ENCODE data around the gene SBF2.

SBF2 gene

GRCh38 chr11:10293423-10294289 lies at the start of gene SBF2:
Gene SBF2 (minus strand): TSS chr11:10294219. CDS start chr11:10294069, 150 bp downstream.
- DNase-seq (ENCODE audit: low read depth): peak; percentile 57

- DNase-seq (ENCODE audit: low read depth): no peak
Measured at GRCh38 chr11:10338287-10338686, 44.3 kb upstream of the SBF2 start.

GRCh38 chr11:10333490-10333889 lies 39.5 kb upstream of the SBF2 start:
- no peak for DNase-seq (ENCODE audit: low read depth)

GRCh38 chr11:10331548-10332289 lies 37.7 kb upstream of the SBF2 start:
- no peak for DNase-seq (ENCODE audit: low read depth)

- DNase-seq (ENCODE audit: low read depth): no peak
Measured at GRCh38 chr11:10329935-10330334, 35.9 kb upstream of the SBF2 start.

- no peak for DNase-seq (ENCODE audit: low read depth)
Measured at GRCh38 chr11:10329356-10329755, 35.3 kb upstream of the SBF2 start.

- no peak for DNase-seq (ENCODE audit: low read depth)
Measured at GRCh38 chr11:10328314-10329098, 34.5 kb upstream of the SBF2 start.

GRCh38 chr11:10327254-10327653 lies 33.2 kb upstream of the SBF2 start:
- DNase-seq (ENCODE audit: low read depth): no peak

- no peak for DNase-seq (ENCODE audit: low read depth)
Measured at GRCh38 chr11:10326012-10326964, 32.3 kb upstream of the SBF2 start.

- no peak for DNase-seq (ENCODE audit: low read depth)
Measured at GRCh38 chr11:10325277-10326011, 31.4 kb upstream of the SBF2 start.

GRCh38 chr11:10324474-10324873 lies 30.5 kb upstream of the SBF2 start:
- DNase-seq (ENCODE audit: low read depth): no peak

GRCh38 chr11:10323793-10324170 lies 29.8 kb upstream of the SBF2 start:
- no peak for DNase-seq (ENCODE audit: low read depth)

- no peak for DNase-seq (ENCODE audit: low read depth)
Measured at GRCh38 chr11:10322830-10323792, 29.1 kb upstream of the SBF2 start.

GRCh38 chr11:10322401-10322800 lies 28.4 kb upstream of the SBF2 start:
- no peak for DNase-seq (ENCODE audit: low read depth)

GRCh38 chr11:10320736-10321465 lies 26.9 kb upstream of the SBF2 start:
- DNase-seq (ENCODE audit: low read depth): no peak

- no peak for DNase-seq (ENCODE audit: low read depth)
Measured at GRCh38 chr11:10319702-10320558, 25.9 kb upstream of the SBF2 start.

- no peak for DNase-seq (ENCODE audit: low read depth)
Measured at GRCh38 chr11:10318527-10318802, 24.4 kb upstream of the SBF2 start.

All from stimulated activated CD8-positive, alpha-beta memory T cell treated with anti-CD3 and anti-CD28 coated beads, Interleukin-12 subunit alpha, Interleukin-12 subunit beta, amount 100 ng/mL, for 1 hour (primary cell).